IMR-90 (cell line): ENCODE measurements around the gene SVEP1. TPM values are rescaled to one million over a fixed set of nuclear protein-coding genes. Genes with fewer than 3 reads are reported as not detected.
A peak's percentile ranks its signal among the peaks of the same experiment; 100 is the strongest.

ENCODE experiments used
- ATAC-seq: fragments of 200-7000 bp; cut with Tn5 transposase; 2 replicates; pipeline ENCODE4 v1.9.1; 2020; ENCODE audit warnings: low read depth, mild to moderate bottlenecking, moderate library complexity
- Bru-seq: library from RNA; stranded (reverse); fragments of 400-500 nt; gene quantifications from one replicate; lab custom pipeline; 2021; lab: Mats Ljungman, UMichigan
- BruChase-seq, 2 experiments: library from RNA; stranded (reverse); fragments of 400-500 nt; gene quantifications; one replicate each; lab custom pipeline; 2021; lab: Mats Ljungman, UMichigan
- BruUV-seq: library from RNA; stranded (reverse); fragments of 400-500 nt; replicated peaks from 2 replicates; lab custom pipeline; 2021; lab: Mats Ljungman, UMichigan
- CTCF ChIA-PET: fragments of 300-600 bp; formaldehyde crosslinking; extraction: SDS; loops from one replicate; lab custom pipeline; 2021; ENCODE audit warnings: antibody characterized with exemption; lab: Yijun Ruan, JAX
- POLR2A ChIA-PET: fragments of 300-600 bp; sonication (Branson Sonifier 250); formaldehyde crosslinking; loops from one replicate; lab custom pipeline; 2022; ENCODE audit warnings: antibody characterized with exemption; ENCODE audit not compliant: unreplicated experiment; lab: Charles Lee
- DNase-seq: peaks from one replicate; pipeline ENCODE4 v3.0.0; 2013
- H2AFZ ChIP-seq: replicated peaks from 2 replicates; pipeline ENCODE3; 2013; ENCODE audit warnings: low read length, mild to moderate bottlenecking; ENCODE audit not compliant: poor library complexity
- H2AK5ac ChIP-seq: 2 replicates; pipeline ENCODE4 v1.6.1; 2013; ENCODE audit warnings: low read depth, low read length, inconsistent platforms
- H2AK9ac ChIP-seq: replicated peaks from 2 replicates; pipeline ENCODE3; 2013; ENCODE audit warnings: mild to moderate bottlenecking, low read depth, low read length, moderate library complexity; ENCODE audit not compliant: poor library complexity
- H2BK120ac ChIP-seq: 2 replicates; pipeline ENCODE4 v1.6.1; 2013; ENCODE audit warnings: low read depth, low read length, inconsistent platforms
- H2BK15ac ChIP-seq: 3 replicates; pipeline ENCODE4 v1.6.1; 2013; ENCODE audit warnings: low read depth, low read length, inconsistent platforms
- H2BK20ac ChIP-seq: 2 replicates; pipeline ENCODE4 v1.6.1; 2013; ENCODE audit warnings: low read depth, mild to moderate bottlenecking, inconsistent platforms, low read length, moderate library complexity
- H2BK5ac ChIP-seq: 2 replicates; pipeline ENCODE4 v1.6.1; 2013; ENCODE audit warnings: mild to moderate bottlenecking, low read depth, low read length, inconsistent platforms; ENCODE audit not compliant: poor library complexity, severe bottlenecking
- H3K14ac ChIP-seq: replicated peaks from 2 replicates; pipeline ENCODE4 v1.6.1; 2013; ENCODE audit warnings: low read depth, low read length, inconsistent platforms
- H3K18ac ChIP-seq: 2 replicates; pipeline ENCODE4 v1.6.1; 2013; ENCODE audit warnings: low read depth, low read length, control low read depth
- H3K23ac ChIP-seq: 2 replicates; pipeline ENCODE4 v1.6.1; 2013; ENCODE audit warnings: low read depth, low read length, inconsistent platforms
- H3K27ac ChIP-seq: 2 replicates; pipeline ENCODE4 v1.5.1; 2013; ENCODE audit warnings: mild to moderate bottlenecking, control low read depth, low read length; ENCODE audit not compliant: insufficient read depth
- H3K27me3 ChIP-seq: 2 replicates; pipeline ENCODE4 v1.6.1; 2013; ENCODE audit warnings: low read length; ENCODE audit not compliant: control insufficient read depth, insufficient read depth
- H3K36me3 ChIP-seq: 2 replicates; pipeline ENCODE4 v1.6.1; 2013; ENCODE audit warnings: low read length, mixed read lengths; ENCODE audit not compliant: control insufficient read depth, insufficient read depth
- H3K4ac ChIP-seq: 2 replicates; pipeline ENCODE4 v1.6.1; 2013; ENCODE audit warnings: low read depth, low read length, inconsistent platforms
- H3K4me1 ChIP-seq: 2 replicates; pipeline ENCODE4 v1.6.1; 2013; ENCODE audit warnings: low read length, mixed read lengths; ENCODE audit not compliant: control insufficient read depth, insufficient read depth
- H3K4me2 ChIP-seq: 2 replicates; pipeline ENCODE4 v1.6.1; 2013; ENCODE audit warnings: low read depth, mild to moderate bottlenecking, control low read depth, low read length, moderate library complexity
- H3K4me3 ChIP-seq: 2 replicates; pipeline ENCODE4 v1.5.1; 2013; ENCODE audit warnings: low read depth, mild to moderate bottlenecking, control low read depth, low read length, moderate library complexity; ENCODE audit not compliant: insufficient read depth
- H3K56ac ChIP-seq: 2 replicates; pipeline ENCODE4 v1.6.1; 2013; ENCODE audit warnings: low read length, inconsistent platforms; ENCODE audit not compliant: insufficient read depth; ENCODE audit errors: extremely low read depth
- H3K79me1 ChIP-seq, 2 experiments: 2 replicates each; pipeline ENCODE4 v1.6.1; 2013; ENCODE audit warnings: low read length in 2 of 2, inconsistent platforms in 1 of 2, low read depth in 1 of 2
- H3K9ac ChIP-seq: 2 replicates; pipeline ENCODE4 v1.6.1; 2013; ENCODE audit warnings: low read depth, low read length, control low read depth
- H3K9me1 ChIP-seq: 2 replicates; pipeline ENCODE4 v1.6.1; 2013; ENCODE audit warnings: low read length, inconsistent platforms; ENCODE audit not compliant: insufficient read depth
- H3K9me3 ChIP-seq: 2 replicates; pipeline ENCODE4 v1.6.1; 2013; ENCODE audit warnings: low read length; ENCODE audit not compliant: control insufficient read depth, insufficient read depth
- H4K20me1 ChIP-seq: 2 replicates; pipeline ENCODE4 v1.6.1; 2013; ENCODE audit warnings: low read length, inconsistent platforms; ENCODE audit not compliant: insufficient read depth
- H4K5ac ChIP-seq: 2 replicates; pipeline ENCODE4 v1.6.1; 2013; ENCODE audit warnings: mild to moderate bottlenecking, low read depth, low read length, control low read depth
- H4K8ac ChIP-seq, 2 experiments: 2 replicates each; pipeline ENCODE4 v1.6.1; 2013; ENCODE audit warnings: low read depth in 2 of 2, low read length in 2 of 2, control low read depth in 1 of 2, inconsistent platforms in 1 of 2
- H4K91ac ChIP-seq: 2 replicates; pipeline ENCODE4 v1.6.1; 2013; ENCODE audit warnings: low read depth, low read length, inconsistent platforms; ENCODE audit not compliant: insufficient read depth
- BHLHE40 ChIP-seq: fragments of 150-350 bp; IDR thresholded peaks from 2 replicates; pipeline ENCODE4 v1.6.1; 2016; ENCODE audit warnings: mild to moderate bottlenecking, low read depth, low read length
- CEBPB ChIP-seq: IDR thresholded peaks from 2 replicates; pipeline ENCODE4 v1.6.1; 2012; ENCODE audit warnings: low read depth, low read length, improper control_type of control experiment
- CHD1 ChIP-seq: IDR thresholded peaks from 2 replicates; pipeline ENCODE4 v1.6.1; 2012; ENCODE audit warnings: low read depth, low read length, improper control_type of control experiment
- MAZ ChIP-seq: IDR thresholded peaks from 2 replicates; pipeline ENCODE4 v1.6.1; 2012; ENCODE audit warnings: low read depth, mild to moderate bottlenecking, low read length, improper control_type of control experiment, moderate library complexity, borderline replicate concordance
- MXI1 ChIP-seq: IDR thresholded peaks from 2 replicates; pipeline ENCODE4 v1.6.1; 2012; ENCODE audit warnings: low read depth, mild to moderate bottlenecking, low read length, moderate library complexity, borderline replicate concordance
- POLR2A ChIP-seq: IDR thresholded peaks from 2 replicates; pipeline ENCODE4 v1.6.1; 2012; ENCODE audit warnings: mild to moderate bottlenecking, low read depth, low read length
- RFX5 ChIP-seq: IDR thresholded peaks from 2 replicates; pipeline ENCODE4 v1.8.0; 2012; ENCODE audit warnings: low read depth, mild to moderate bottlenecking, low read length, moderate library complexity
- SMC3 ChIP-seq: fragments of 150-350 bp; IDR thresholded peaks from 2 replicates; pipeline ENCODE4 v1.6.1; 2016; ENCODE audit warnings: low read depth, mild to moderate bottlenecking, antibody characterized with exemption, low read length, moderate library complexity
- WGBS, 2 experiments: methylation state at CpG; one replicate each; pipeline versions ENCODE4 v1.1.5 to v1.1.7; 2013; ENCODE audit warnings: missing lambda C conversion rate in 2 of 2; ENCODE audit not compliant: insufficient read length in 1 of 2; ENCODE audit errors: extremely low coverage in 2 of 2; 5-methylcytosine and 5-hydroxymethylcytosine counted together
- dilution Hi-C: fragments of 300-500 bp; cut with HindIII; formaldehyde crosslinking; loops from one replicate; pipeline ENCODE4 v1.14.3; 2018; ENCODE audit warnings: low sequenced_read_pairs; ENCODE audit not compliant: unreplicated experiment
- in situ Hi-C: fragments of 300-500 bp; cut with MboI; formaldehyde crosslinking; loops from 3 replicates; pipeline ENCODE4 v1.14.3; 2019; ENCODE audit warnings: low sequenced_read_pairs, inconsistent platforms, mixed read lengths
- intact Hi-C: fragments of 100-400 bp; cut with micrococcal nuclease; formaldehyde crosslinking; loops from 2 replicates; pipeline ENCODE4 v1.10.0; 2022
- long read RNA-seq: library from polyadenylated mRNA; unstranded; transcript quantifications from one replicate; pipeline ENCODE4 v2.0.0, GENCODE V29; 2021; ENCODE audit not compliant: unreplicated experiment
- polyA plus RNA-seq, 3 experiments: library from polyadenylated mRNA; depleted of rRNA; stranded (reverse); fragments of >200 nt; gene quantifications; 2 replicates each; pipeline ENCODE4 v1.2.3, GENCODE V29; 2012; ENCODE audit warnings: low replicate concordance in 1 of 3
- total RNA-seq: library from RNA; depleted of rRNA; stranded (reverse); fragments of >200 nt; gene quantifications from 2 replicates; pipeline ENCODE4 v1.2.3, GENCODE V29; 2012; rRNA removed
- TF ChIP-seq, protein P1 (sequence below): conservative IDR thresholded peaks from 2 replicates; pipeline ENCODE4 v1.5.1; 2012; ENCODE audit warnings: mild to moderate bottlenecking, low read depth, low read length, improper control_type of control experiment

The SVEP1 gene
- total RNA-seq (13.1 and 16.7 TPM in 2 replicates), polyA plus RNA-seq (2012; rRNA removed) (3.8 and 4.8 TPM in 2 replicates), Bru-seq, nascent RNA (percentile 96 among the genes with signal in this experiment), BruChase-seq, experiment 1, labeled RNA remaining after a 6-hour chase (percentile 93 among the genes with signal in this experiment), BruChase-seq, experiment 2, labeled RNA remaining after a 2-hour chase (percentile 85 among the genes with signal in this experiment)
- 2.1 and 2.8 TPM in 2 replicates for polyA plus RNA-seq (2012; cell fraction: cytosol; rRNA removed)
- 2.7 and 10.2 TPM in 2 replicates for polyA plus RNA-seq (2012; cell fraction: nucleus; rRNA removed; ENCODE audit: low replicate concordance)
- long read RNA-seq, transcript SVEP1-201 (14 exons, 3,257 nt) = major isoform, 11 of 72 reads
- long read RNA-seq, partial matches to known transcripts = 56 of 72 reads
- long read RNA-seq, other reads (novel, unspliced or antisense) = 5 of 72 reads

DNA sequence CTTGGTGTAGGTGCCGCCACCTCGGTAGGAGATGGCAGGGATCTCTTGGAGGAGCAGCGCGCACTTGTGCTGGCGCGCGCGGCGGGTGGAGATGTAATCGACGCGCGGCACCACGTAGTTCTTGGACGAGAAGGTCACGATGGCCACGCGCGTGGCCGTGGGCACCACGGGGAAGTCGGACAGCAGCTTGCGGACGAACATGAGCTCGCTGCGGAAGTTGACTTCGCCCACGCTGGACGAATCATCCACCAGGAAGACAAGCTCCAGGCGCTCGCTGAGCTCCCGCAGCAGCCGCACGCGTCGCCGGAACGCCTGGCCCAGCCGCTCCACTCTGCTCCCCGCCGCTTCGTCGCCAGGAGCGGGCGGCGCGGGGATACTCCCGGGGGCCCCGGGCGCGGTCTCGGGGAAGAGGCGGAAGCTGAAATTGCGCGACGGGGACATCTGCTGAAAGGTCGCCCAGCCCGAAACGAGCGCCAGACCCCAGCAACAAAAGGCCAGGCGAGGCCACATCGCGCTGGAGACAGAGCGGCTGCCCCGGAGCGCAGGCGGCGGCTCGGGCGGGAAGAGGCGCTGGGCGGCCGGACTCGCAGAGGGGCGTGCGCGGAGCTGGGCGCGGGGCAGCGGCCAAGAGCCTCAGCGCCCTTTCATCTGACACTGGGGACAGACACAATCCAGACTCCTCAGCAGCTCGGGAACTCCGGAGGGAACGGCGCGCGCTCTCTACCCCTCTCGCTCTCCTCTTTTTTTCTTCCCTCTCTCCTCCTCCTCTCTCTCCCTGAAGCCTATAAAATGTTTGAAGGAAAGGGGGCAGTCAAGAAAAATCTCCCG is at the start of gene SVEP1:
TSS of gene SVEP1 (minus strand) at position 708 of the 828 bp plus-strand sequence. CDS start at position 510, 198 bp downstream.
- Histone ChIP-seq H2AK9ac (peak within 1 kb of the TSS; percentile 80), H2BK20ac (peak within 1 kb of the TSS; percentile 78), H4K5ac (peak within 1 kb of the TSS; percentile 57), H3K27ac (peak within 1 kb of the TSS; percentile 85), H3K23ac (peak within 1 kb of the TSS; percentile 73), H3K9me3 (no peaks in the 10 kb centered on the region), H2AK5ac (peak within 1 kb of the TSS; percentile 92), H4K20me1 (no peaks in the 10 kb centered on the region), H3K18ac (peak within 1 kb of the TSS; percentile 73), H3K9ac (peak within 1 kb of the TSS; percentile 66), H3K36me3 (no peaks in the 10 kb centered on the region; the same call in 1 of the 2 replicates), H3K56ac (peak within 1 kb of the TSS; percentile 87), H3K27me3 (no peaks in the 10 kb centered on the region), H3K9me1 (peaks cover 7% of the 10 kb centered on the region), H3K4me3 (peak within 1 kb of the TSS; percentile 51), H2BK5ac (peak within 1 kb of the TSS; percentile 61), H4K8ac (peak within 1 kb of the TSS; percentile 67 to 70), H2AFZ (peak within 1 kb of the TSS; percentile 95), H3K4ac (peak within 1 kb of the TSS; percentile 78), H2BK15ac (peak within 1 kb of the TSS; percentile 98), H2BK120ac (peak within 1 kb of the TSS; percentile 95), H4K91ac (peak within 1 kb of the TSS; percentile 64), H3K4me2 (peak within 1 kb of the TSS; percentile 88), H3K79me1 (peaks cover 3 to 12% of the 10 kb centered on the region in 2 experiments; a peak in 2 of 4 replicates), H3K4me1 (peaks cover 15% of the 10 kb centered on the region), H3K14ac (peak within 1 kb of the TSS; percentile 88)
- TF ChIP-seq MAZ (no peak), BHLHE40 (peak; percentile 44; the same call in 1 of the 2 replicates), CHD1 (0 out of 2 replicates have a peak, but pooled peaks have one; percentile 55), CEBPB (no peak), RFX5 (no peak), SMC3 (no peak), MXI1 (peak; percentile 86; the same call in 1 of the 2 replicates), POLR2A (peak; percentile 55)
- TF ChIP-seq, protein P1, sequence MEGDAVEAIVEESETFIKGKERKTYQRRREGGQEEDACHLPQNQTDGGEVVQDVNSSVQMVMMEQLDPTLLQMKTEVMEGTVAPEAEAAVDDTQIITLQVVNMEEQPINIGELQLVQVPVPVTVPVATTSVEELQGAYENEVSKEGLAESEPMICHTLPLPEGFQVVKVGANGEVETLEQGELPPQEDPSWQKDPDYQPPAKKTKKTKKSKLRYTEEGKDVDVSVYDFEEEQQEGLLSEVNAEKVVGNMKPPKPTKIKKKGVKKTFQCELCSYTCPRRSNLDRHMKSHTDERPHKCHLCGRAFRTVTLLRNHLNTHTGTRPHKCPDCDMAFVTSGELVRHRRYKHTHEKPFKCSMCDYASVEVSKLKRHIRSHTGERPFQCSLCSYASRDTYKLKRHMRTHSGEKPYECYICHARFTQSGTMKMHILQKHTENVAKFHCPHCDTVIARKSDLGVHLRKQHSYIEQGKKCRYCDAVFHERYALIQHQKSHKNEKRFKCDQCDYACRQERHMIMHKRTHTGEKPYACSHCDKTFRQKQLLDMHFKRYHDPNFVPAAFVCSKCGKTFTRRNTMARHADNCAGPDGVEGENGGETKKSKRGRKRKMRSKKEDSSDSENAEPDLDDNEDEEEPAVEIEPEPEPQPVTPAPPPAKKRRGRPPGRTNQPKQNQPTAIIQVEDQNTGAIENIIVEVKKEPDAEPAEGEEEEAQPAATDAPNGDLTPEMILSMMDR = no peak
- in situ Hi-C loops = no loop called here
- ATAC-seq (peak; percentile 61), DNase-seq (peak; percentile 77)
- ChIA-PET CTCF (no interaction called here), POLR2A (interaction anchor here (0.7 kb wide), 1 partner anchor 197 kb away, joined by 3 read pairs; no protein-coding TSS in a partner anchor)
- TSS peak; percentile 49 for BruUV-seq
- dilution Hi-C loops = no loop called here
- 0% methylated on average over 31 of the region's 89 CpGs; no CpG with 5 or more reads in 1 of the 2 experiments for WGBS, 2 experiments
- intact Hi-C loops = loop anchor here (1.0 to 10.0 kb wide), 4 partner anchors 41 to 718 kb away; partner anchors contain the start of gene TXN
